Neural crest cell (in vitro differentiated cells): Measurements from ENCODE around the gene AZI2. TPM values are rescaled to one million over a fixed set of nuclear protein-coding genes. Genes with fewer than 3 reads are reported as not detected.
A peak's percentile ranks its signal among the peaks of the same experiment; 100 is the strongest.

Experiments used
- DNase-seq: peaks from one replicate; pipeline ENCODE4 v3.0.0; 2021; ENCODE audit warnings: low read depth, mixed read lengths, low spot score
- H3K27ac Mint-ChIP-seq: one replicate; pipeline ENCODE4 v1.8.0; 2021; ENCODE audit warnings: mild to moderate bottlenecking, mixed read lengths; ENCODE audit not compliant: unreplicated experiment
- H3K27me3 Mint-ChIP-seq: 2 replicates; pipeline ENCODE4 v1.8.0; 2021; ENCODE audit warnings: low read depth, mild to moderate bottlenecking, mixed read lengths
- H3K36me3 Mint-ChIP-seq: 2 replicates; pipeline ENCODE4 v1.8.0; 2021; ENCODE audit warnings: low read depth, mild to moderate bottlenecking, mixed read lengths
- H3K4me1 Mint-ChIP-seq: 2 replicates; pipeline ENCODE4 v1.8.0; 2021; ENCODE audit warnings: mixed read lengths
- H3K4me3 Mint-ChIP-seq: one replicate; pipeline ENCODE4 v1.8.0; 2021; ENCODE audit warnings: mild to moderate bottlenecking, mixed read lengths
- H3K9me3 Mint-ChIP-seq: 2 replicates; pipeline ENCODE4 v1.8.0; 2021; ENCODE audit warnings: mixed read lengths
- total RNA-seq: library from RNA; stranded (reverse); gene quantifications from 2 replicates; pipeline ENCODE4 v1.2.1, GENCODE V29; 2021
- TF ChIP-seq, protein P1 (sequence below): fragments of 200-600 bp; sonication (generic); conservative IDR thresholded peaks from 2 replicates; pipeline ENCODE4 v1.5.0; 2021; ENCODE audit warnings: antibody characterized with exemption, mild to moderate bottlenecking

Gene AZI2
- total RNA-seq, 1 donor from 2014 or later = 61.0 TPM

- H3K36me3 Mint-ChIP-seq = peaks cover 4% of the 10 kb centered on the region
- no peaks in the 10 kb centered on the region for H3K4me1 Mint-ChIP-seq
- TF ChIP-seq, protein P1, sequence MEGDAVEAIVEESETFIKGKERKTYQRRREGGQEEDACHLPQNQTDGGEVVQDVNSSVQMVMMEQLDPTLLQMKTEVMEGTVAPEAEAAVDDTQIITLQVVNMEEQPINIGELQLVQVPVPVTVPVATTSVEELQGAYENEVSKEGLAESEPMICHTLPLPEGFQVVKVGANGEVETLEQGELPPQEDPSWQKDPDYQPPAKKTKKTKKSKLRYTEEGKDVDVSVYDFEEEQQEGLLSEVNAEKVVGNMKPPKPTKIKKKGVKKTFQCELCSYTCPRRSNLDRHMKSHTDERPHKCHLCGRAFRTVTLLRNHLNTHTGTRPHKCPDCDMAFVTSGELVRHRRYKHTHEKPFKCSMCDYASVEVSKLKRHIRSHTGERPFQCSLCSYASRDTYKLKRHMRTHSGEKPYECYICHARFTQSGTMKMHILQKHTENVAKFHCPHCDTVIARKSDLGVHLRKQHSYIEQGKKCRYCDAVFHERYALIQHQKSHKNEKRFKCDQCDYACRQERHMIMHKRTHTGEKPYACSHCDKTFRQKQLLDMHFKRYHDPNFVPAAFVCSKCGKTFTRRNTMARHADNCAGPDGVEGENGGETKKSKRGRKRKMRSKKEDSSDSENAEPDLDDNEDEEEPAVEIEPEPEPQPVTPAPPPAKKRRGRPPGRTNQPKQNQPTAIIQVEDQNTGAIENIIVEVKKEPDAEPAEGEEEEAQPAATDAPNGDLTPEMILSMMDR = no peak
- H3K27ac Mint-ChIP-seq = no peak overlapping the region
- no peaks in the 10 kb centered on the region for H3K27me3 Mint-ChIP-seq
- H3K4me3 Mint-ChIP-seq = no peak overlapping the region
- no peaks in the 10 kb centered on the region for H3K9me3 Mint-ChIP-seq
- DNase-seq = no peak
Measured at GRCh38 chr3:28320981-28321380, 27.6 kb downstream of the AZI2 start.

DNA sequence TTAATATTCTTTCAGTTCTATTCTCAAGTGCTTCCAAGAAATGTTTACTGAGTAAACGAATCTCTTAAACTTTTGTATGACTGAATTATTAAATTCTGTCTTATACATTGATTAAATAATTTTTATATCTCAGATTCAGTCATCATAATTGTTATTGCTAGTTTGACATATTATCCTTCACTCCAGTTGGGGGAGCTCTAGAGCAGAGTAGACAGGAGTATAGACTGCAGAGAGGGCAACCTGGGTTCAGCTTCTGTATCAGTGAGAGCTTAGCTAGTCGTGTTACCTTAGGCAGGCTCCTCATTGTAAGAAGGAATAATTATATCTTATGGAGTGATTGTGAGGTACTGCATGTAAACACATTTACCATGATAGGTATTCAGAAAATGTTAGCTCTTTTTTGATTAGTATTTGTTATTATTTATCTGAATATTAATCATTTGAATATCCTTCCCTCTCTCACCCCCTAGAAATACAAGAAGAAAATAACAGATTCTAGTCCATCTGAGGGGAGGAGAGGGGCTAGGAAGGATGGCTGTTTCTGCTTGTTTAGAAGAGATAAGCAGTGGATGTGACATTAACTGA, 31.1 kb downstream of the AZI2 start:
- peak; percentile 10 for DNase-seq
- Mint-ChIP-seq H3K27me3 (no peaks in the 10 kb centered on the region), H3K27ac (no peak overlapping the region), H3K9me3 (no peaks in the 10 kb centered on the region), H3K36me3 (no peaks in the 10 kb centered on the region), H3K4me1 (no peaks in the 10 kb centered on the region), H3K4me3 (no peak overlapping the region)
- TF ChIP-seq, protein P1 = peak; percentile 66

GRCh38 chr3:28316226-28316625, 32.4 kb downstream of the AZI2 start:
- Mint-ChIP-seq H3K36me3 (no peaks in the 10 kb centered on the region), H3K27ac (no peak overlapping the region), H3K9me3 (no peaks in the 10 kb centered on the region), H3K27me3 (no peaks in the 10 kb centered on the region), H3K4me3 (no peak overlapping the region), H3K4me1 (no peaks in the 10 kb centered on the region)
- DNase-seq = no peak
- TF ChIP-seq, protein P1 = no peak

- Mint-ChIP-seq H3K4me1 (no peaks in the 10 kb centered on the region), H3K27me3 (no peaks in the 10 kb centered on the region), H3K36me3 (no peaks in the 10 kb centered on the region), H3K4me3 (no peak overlapping the region), H3K27ac (no peak overlapping the region), H3K9me3 (no peaks in the 10 kb centered on the region)
- TF ChIP-seq, protein P1 = no peak
- no peak for DNase-seq
Measured at GRCh38 chr3:28315711-28316110, 32.9 kb downstream of the AZI2 start.

DNA sequence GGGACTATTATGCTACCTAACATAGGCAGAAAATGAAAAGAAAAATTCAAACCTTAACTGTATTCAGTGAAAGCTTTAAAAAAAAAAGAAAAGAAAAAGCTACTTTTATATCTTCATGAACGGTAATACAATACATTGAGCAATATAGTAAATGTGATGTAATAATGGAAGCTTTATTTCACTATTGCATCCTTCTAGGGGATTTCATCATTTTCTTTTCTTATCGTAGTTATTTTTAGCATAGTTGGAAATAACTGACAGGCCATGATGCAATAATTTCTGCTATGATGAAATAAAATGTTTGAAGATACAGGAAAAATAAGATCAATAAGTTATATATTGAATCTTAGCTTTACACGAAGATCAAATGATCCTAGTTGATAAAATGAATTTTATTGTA, 40.4 kb downstream of the AZI2 start:
- H3K4me3 Mint-ChIP-seq = no peak overlapping the region
- no peaks in the 10 kb centered on the region for H3K4me1 Mint-ChIP-seq
- H3K9me3 Mint-ChIP-seq = no peaks in the 10 kb centered on the region
- peaks cover 2% of the 10 kb centered on the region for H3K36me3 Mint-ChIP-seq
- DNase-seq = no peak
- H3K27ac Mint-ChIP-seq = no peak overlapping the region
- H3K27me3 Mint-ChIP-seq = no peaks in the 10 kb centered on the region
- TF ChIP-seq, protein P1 = no peak
